Calu3 (cell line): ENCODE measurements around the gene DIS3L2. TPM values are rescaled to one million over a fixed set of nuclear protein-coding genes. Genes with fewer than 3 reads are reported as not detected.

ENCODE experiments used
- BruUV-seq: library from RNA; stranded (reverse); fragments of 400-500 nt; replicated peaks from 2 replicates; lab custom pipeline; 2021; lab: Mats Ljungman, UMichigan
- CTCF ChIA-PET: fragments of 300-600 bp; sonication (Branson Sonifier 250); formaldehyde crosslinking; loops from one replicate; lab custom pipeline; 2022; ENCODE audit warnings: antibody characterized with exemption; lab: Charles Lee
- DNase-seq: peaks from one replicate; pipeline ENCODE4 v3.0.0; 2022
- H3K27ac Mint-ChIP-seq: one replicate; pipeline ENCODE4 v1.8.0; 2022; ENCODE audit warnings: mixed read lengths; ENCODE audit not compliant: unreplicated experiment
- H3K27me3 Mint-ChIP-seq: one replicate; pipeline ENCODE4 v1.8.0; 2022; ENCODE audit warnings: mixed read lengths; ENCODE audit not compliant: unreplicated experiment
- H3K36me3 Mint-ChIP-seq: one replicate; pipeline ENCODE4 v1.8.0; 2022; ENCODE audit warnings: mild to moderate bottlenecking, moderate library complexity, mixed read lengths; ENCODE audit not compliant: insufficient read depth, unreplicated experiment
- H3K4me1 Mint-ChIP-seq: one replicate; pipeline ENCODE4 v1.8.0; 2022; ENCODE audit warnings: mild to moderate bottlenecking, low read depth, mixed read lengths; ENCODE audit not compliant: unreplicated experiment
- H3K4me3 Mint-ChIP-seq: one replicate; pipeline ENCODE4 v1.8.0; 2022; ENCODE audit warnings: mild to moderate bottlenecking, low read depth, moderate library complexity, mixed read lengths; ENCODE audit not compliant: unreplicated experiment
- H3K9me3 Mint-ChIP-seq: one replicate; pipeline ENCODE4 v1.8.0; 2022; ENCODE audit warnings: low read depth, mixed read lengths; ENCODE audit not compliant: unreplicated experiment
- intact Hi-C: fragments of 100-400 bp; cut with micrococcal nuclease; formaldehyde crosslinking; loops from one replicate; pipeline ENCODE4 v1.10.0; 2022; ENCODE audit not compliant: unreplicated experiment
- total RNA-seq: library from RNA; stranded (reverse); gene quantifications from 2 replicates; pipeline ENCODE4 v1.2.3, GENCODE V29; 2022
- TF ChIP-seq, protein P1 (sequence below): fragments of 200-600 bp; IDR thresholded peaks from one replicate; pipeline ENCODE4 v1.8.0; 2022; ENCODE audit warnings: antibody characterized with exemption; ENCODE audit not compliant: unreplicated experiment

Gene DIS3L2
- total RNA-seq, 1 experiment from 2014 or later: 46.0 TPM

DNA sequence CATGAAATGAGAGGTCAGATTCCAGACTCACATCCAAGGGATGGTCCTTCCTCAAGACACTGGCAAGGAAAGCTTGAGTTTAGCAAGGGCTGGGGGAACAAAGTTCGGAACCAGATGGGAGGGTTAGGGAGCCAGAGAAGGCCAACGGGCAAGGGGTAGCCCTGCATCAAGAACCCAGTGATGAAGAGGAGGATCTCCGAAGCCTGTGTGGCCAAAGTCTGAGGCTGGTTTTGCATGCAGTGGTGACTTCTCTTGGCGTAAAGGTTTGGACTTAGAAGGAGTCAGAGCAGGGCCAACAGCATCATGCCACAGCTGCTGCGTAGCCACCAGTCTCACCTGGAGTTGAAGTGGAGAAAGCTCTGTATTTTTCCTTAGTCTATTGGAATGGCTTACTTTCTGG is 293.5 kb downstream of the DIS3L2 start:
- no peak overlapping the region for H3K27ac Mint-ChIP-seq
- H3K4me3 Mint-ChIP-seq: no peak overlapping the region
- intact Hi-C loops: no loop called here
- DNase-seq: no peak
- H3K27me3 Mint-ChIP-seq: no peaks in the 10 kb centered on the region
- H3K4me1 Mint-ChIP-seq: peaks cover 14% of the 10 kb centered on the region
- no peaks in the 10 kb centered on the region for H3K36me3 Mint-ChIP-seq
- TF ChIP-seq, protein P1, sequence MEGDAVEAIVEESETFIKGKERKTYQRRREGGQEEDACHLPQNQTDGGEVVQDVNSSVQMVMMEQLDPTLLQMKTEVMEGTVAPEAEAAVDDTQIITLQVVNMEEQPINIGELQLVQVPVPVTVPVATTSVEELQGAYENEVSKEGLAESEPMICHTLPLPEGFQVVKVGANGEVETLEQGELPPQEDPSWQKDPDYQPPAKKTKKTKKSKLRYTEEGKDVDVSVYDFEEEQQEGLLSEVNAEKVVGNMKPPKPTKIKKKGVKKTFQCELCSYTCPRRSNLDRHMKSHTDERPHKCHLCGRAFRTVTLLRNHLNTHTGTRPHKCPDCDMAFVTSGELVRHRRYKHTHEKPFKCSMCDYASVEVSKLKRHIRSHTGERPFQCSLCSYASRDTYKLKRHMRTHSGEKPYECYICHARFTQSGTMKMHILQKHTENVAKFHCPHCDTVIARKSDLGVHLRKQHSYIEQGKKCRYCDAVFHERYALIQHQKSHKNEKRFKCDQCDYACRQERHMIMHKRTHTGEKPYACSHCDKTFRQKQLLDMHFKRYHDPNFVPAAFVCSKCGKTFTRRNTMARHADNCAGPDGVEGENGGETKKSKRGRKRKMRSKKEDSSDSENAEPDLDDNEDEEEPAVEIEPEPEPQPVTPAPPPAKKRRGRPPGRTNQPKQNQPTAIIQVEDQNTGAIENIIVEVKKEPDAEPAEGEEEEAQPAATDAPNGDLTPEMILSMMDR: no peak
- H3K9me3 Mint-ChIP-seq: no peaks in the 10 kb centered on the region
- no TSS peak for BruUV-seq
- CTCF ChIA-PET: no interaction called here

DNA sequence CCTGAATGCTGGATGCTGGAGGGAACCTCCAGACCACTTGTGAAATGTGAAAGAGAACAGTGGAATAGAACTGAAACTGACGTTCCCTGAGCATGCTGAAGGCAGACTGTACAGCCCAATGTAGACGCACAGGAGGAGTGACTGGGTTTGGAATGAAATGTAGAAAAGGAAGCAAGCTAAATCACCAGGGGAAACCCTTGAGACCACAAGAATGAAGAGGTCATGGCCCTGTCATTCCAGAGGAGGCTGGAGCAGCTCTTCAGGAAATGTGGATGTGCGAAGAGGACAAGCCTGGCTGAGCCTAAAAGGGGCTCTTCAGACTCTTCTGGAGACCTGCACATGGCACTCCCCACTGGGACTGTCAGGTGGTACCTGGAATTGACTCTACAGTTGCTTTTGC is 298.6 kb downstream of the DIS3L2 start:
- DNase-seq: peak; percentile 61
- Mint-ChIP-seq H3K27me3 (no peaks in the 10 kb centered on the region), H3K27ac (no peak overlapping the region), H3K9me3 (no peaks in the 10 kb centered on the region), H3K36me3 (no peaks in the 10 kb centered on the region), H3K4me3 (no peak overlapping the region), H3K4me1 (peaks cover 30% of the 10 kb centered on the region)
- TF ChIP-seq, protein P1: no peak
- CTCF ChIA-PET: interaction anchor here (0.9 to 1.3 kb wide), 2 partner anchors 9 to 16 kb away, joined by 3 to 5 read pairs; no protein-coding TSS in a partner anchor
- no TSS peak for BruUV-seq
- intact Hi-C loops: no loop called here

DNA sequence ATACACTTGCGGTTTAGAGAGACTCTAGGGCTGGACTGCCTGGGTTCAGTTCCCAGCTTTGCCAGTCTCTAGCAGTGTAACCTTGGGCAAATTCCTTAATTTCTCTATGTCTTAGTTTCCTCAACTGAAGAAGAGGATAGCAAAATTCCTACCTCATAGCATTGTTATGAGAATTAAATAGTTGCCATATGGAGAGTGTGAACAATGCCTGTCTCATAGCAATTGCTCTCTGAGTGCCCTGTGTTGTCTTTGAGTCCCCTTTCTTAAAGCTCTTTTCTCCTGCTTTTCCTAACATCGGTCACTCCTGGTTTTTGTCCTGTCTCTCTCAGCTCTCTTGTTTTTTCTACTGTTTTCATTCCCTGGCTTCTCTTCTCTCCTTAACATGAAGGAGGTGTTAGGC is 300.3 kb downstream of the DIS3L2 start:
- Mint-ChIP-seq H3K4me1 (peaks cover 30% of the 10 kb centered on the region), H3K27me3 (no peaks in the 10 kb centered on the region), H3K4me3 (no peak overlapping the region), H3K9me3 (no peaks in the 10 kb centered on the region), H3K36me3 (no peaks in the 10 kb centered on the region), H3K27ac (no peak overlapping the region)
- intact Hi-C loops: no loop called here
- no TSS peak for BruUV-seq
- CTCF ChIA-PET: no interaction called here
- DNase-seq: no peak
- TF ChIP-seq, protein P1: no peak

DNA sequence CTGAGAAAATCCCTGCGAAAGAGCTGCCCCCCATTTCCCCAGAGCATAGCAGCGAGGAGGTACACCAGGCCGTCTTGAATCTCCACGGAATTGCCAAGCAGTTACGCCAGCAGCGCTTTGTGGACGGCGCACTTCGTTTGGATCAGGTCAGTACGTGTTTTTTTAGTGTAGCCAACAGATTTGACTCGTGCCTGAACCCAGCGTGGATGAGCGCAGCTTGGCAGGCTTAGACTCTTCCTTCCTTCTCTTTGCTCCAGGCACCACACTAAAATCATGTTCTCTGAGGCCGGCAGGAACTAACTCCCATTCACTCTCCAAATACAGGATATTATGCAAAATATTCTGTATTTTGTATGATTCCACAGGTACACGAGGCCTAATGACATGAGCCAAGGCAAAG is 301.8 kb downstream of the DIS3L2 start:
- intact Hi-C loops: no loop called here
- peaks cover 30% of the 10 kb centered on the region for H3K4me1 Mint-ChIP-seq
- TF ChIP-seq, protein P1: no peak
- H3K4me3 Mint-ChIP-seq: no peak overlapping the region
- CTCF ChIA-PET: no interaction called here
- BruUV-seq: no TSS peak
- H3K9me3 Mint-ChIP-seq: no peaks in the 10 kb centered on the region
- no peaks in the 10 kb centered on the region for H3K36me3 Mint-ChIP-seq
- H3K27me3 Mint-ChIP-seq: no peaks in the 10 kb centered on the region
- H3K27ac Mint-ChIP-seq: no peak overlapping the region
- no peak for DNase-seq
